Lung microvascular endothelial cell (primary cell): Measurements from ENCODE around the gene LRCOL1. TPM values are rescaled to one million over a fixed set of nuclear protein-coding genes. Genes with fewer than 3 reads are reported as not detected.

Experiments
- DNase-seq, 2 donors: peaks; one replicate each; pipeline versions ENCODE4 v3.0.0 to v3.0.0-alpha.2; 2010; ENCODE audit warnings: low read depth in 2 of 2
- total RNA-seq: library from RNA; depleted of rRNA; stranded (reverse); fragments of >200 nt; gene quantifications from 2 replicates; pipeline ENCODE4 v1.2.1, GENCODE V29; 2014

LRCOL1 gene
- total RNA-seq, 1 donor from 2014 or later = 2.2 TPM

GRCh38 chr12:132583736-132584135 is 26.6 kb downstream of the LRCOL1 start:
- DNase-seq = no peak

- no peak for DNase-seq
Measured at GRCh38 chr12:132583411-132583710, 27.0 kb downstream of the LRCOL1 start.

- no peak for DNase-seq
Measured at GRCh38 chr12:132582582-132583410, 27.6 kb downstream of the LRCOL1 start.

GRCh38 chr12:132582058-132582420 is 28.3 kb downstream of the LRCOL1 start:
- DNase-seq = peak in 1 of 2 donors; percentile 30

GRCh38 chr12:132581348-132582057 is 28.9 kb downstream of the LRCOL1 start:
- DNase-seq = no peak

GRCh38 chr12:132580701-132581292 is 29.6 kb downstream of the LRCOL1 start:
- DNase-seq = no peak

GRCh38 chr12:132579744-132580143 is 30.6 kb downstream of the LRCOL1 start:
- no peak for DNase-seq

- no peak for DNase-seq
Measured at GRCh38 chr12:132578826-132579225, 31.6 kb downstream of the LRCOL1 start.

- DNase-seq = no peak
Measured at GRCh38 chr12:132578118-132578517, 32.3 kb downstream of the LRCOL1 start.

- DNase-seq = no peak
Measured at GRCh38 chr12:132577191-132577920, 33.0 kb downstream of the LRCOL1 start.

- no peak for DNase-seq
Measured at GRCh38 chr12:132576701-132577100, 33.7 kb downstream of the LRCOL1 start.

GRCh38 chr12:132575661-132576060 is 34.7 kb downstream of the LRCOL1 start:
- DNase-seq = no peak

- no peak for DNase-seq
Measured at GRCh38 chr12:132574271-132574996, 35.9 kb downstream of the LRCOL1 start.

- no peak for DNase-seq
Measured at GRCh38 chr12:132572801-132573760, 37.3 kb downstream of the LRCOL1 start.

- DNase-seq = peak in 1 of 2 donors; percentile 27
Measured at GRCh38 chr12:132572106-132572505, 38.3 kb downstream of the LRCOL1 start.

- DNase-seq = no peak
Measured at GRCh38 chr12:132571598-132571997, 38.8 kb downstream of the LRCOL1 start.

- DNase-seq = no peak
Measured at GRCh38 chr12:132571051-132571450, 39.3 kb downstream of the LRCOL1 start.

- no peak for DNase-seq
Measured at GRCh38 chr12:132570635-132571034, 39.7 kb downstream of the LRCOL1 start.

- DNase-seq = no peak
Measured at GRCh38 chr12:132569856-132570480, 40.4 kb downstream of the LRCOL1 start.
